GM08714 (cell line): ENCODE results near the gene DHRS12.
A peak's percentile ranks its signal among the peaks of the same experiment; 100 is the strongest.

Experiments
- H3K4me3 ChIP-seq: fragments of 200-500 bp; sonication (Bioruptor generic); 2 replicates; pipeline ENCODE4 v1.5.1; 2014; ENCODE audit warnings: mild to moderate bottlenecking, low read length, inconsistent platforms
- ZNF274 ChIP-seq: IDR thresholded peaks from 2 replicates; pipeline ENCODE4 v1.6.1; 2012; ENCODE audit warnings: mild to moderate bottlenecking, low read depth, low read length

Gene DHRS12

GRCh38 chr13:51805925-51806324 is 2.0 kb upstream of the DHRS12 start:
- no peak for TF ChIP-seq ZNF274
- H3K4me3 ChIP-seq = no peak overlapping the region

DNA sequence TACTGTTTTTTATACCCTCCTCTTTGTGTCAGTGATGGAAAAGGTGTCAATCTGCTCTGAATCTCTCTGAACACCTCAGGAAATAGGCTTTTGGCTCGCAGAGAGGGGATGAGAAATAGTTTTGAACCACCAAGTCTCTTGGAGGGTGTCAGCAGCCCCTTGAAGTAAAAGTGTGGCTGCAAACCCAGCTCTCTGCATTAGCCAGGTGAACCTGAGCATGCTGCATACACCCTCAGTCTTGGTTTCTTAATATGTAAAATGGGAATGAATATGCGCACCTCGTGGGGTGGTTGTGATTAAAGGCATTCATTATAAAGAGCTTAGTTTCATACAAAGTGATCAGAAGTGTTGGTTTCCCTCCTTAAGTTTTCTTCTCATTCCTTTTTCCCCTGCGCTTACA is 1.4 kb upstream of the DHRS12 start:
- H3K4me3 ChIP-seq = no peak overlapping the region
- no peak for TF ChIP-seq ZNF274

DNA sequence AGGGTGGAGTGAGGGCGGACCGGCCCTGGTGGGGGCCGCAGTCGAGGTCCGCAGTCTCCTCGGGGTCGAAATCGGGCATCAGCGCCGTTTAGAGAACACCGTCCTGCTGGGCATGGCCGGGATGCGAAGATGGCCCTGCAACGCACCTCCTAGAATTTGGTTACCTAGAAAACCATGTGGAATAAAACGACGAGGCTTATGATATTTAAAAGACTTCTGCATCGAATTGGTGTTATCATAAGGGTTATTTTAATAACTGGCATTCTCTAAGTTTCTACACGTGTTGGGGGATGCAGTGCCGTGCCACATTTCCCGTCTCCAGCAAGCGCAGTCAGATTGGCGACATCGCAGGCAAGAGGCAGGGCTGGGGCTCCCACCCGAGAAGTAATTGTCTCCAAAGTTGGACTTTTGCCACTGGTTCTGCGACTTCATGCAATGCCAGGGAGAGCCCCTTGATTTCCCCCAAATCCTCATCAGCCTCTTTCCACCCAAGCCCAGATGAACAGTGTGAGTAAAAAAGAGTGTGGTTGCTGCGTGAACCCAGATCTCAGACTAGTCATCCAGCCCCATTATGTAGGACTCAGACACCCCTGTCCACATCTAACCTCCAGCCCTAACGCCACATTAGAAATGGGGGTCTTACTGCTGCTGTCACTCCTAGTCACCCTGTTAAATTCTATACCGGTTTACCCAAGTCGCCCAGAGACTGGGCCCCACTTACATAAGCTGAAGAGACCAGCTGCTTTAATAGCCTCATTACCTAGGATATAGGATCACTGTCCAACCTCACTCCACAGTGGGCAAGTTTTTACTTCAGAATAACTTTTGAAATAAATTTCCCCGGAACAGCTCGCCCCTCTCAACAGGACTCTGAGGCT is 571 bp upstream of the DHRS12 start:
- TF ChIP-seq ZNF274 = no peak
- peak overlapping the region; percentile 79 for H3K4me3 ChIP-seq

- peak overlapping the region; percentile 79; the same call in 1 of the 2 replicates for H3K4me3 ChIP-seq
- no peak for TF ChIP-seq ZNF274
Observed at GRCh38 chr13:51802631-51803418, 1.1 kb downstream of the DHRS12 start.

- H3K4me3 ChIP-seq = no peak overlapping the region
- TF ChIP-seq ZNF274 = no peak
Observed at GRCh38 chr13:51801631-51802099, 2.3 kb downstream of the DHRS12 start.

GRCh38 chr13:51800486-51800885 is 3.5 kb downstream of the DHRS12 start:
- TF ChIP-seq ZNF274 = no peak
- no peak overlapping the region for H3K4me3 ChIP-seq

DNA sequence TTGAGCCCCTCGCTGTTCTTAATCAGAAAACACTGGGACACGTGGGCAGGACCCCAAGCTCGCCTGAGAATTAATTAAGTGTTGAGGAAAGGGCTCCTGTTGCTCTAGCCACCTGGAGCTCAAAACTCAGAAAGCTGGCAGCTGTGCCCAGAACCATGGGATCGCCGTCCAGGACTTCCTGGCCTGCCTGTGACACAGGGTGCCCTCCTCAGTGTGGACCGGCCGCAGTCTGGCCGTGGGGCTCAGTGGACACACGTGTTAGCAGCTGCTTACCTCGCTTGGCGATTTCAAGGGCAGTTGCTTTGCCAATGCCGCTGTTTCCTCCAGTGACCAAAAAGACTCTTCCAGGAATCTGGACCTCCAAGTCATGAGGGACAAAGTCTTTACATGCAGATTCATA is 4.7 kb downstream of the DHRS12 start:
- no peak for TF ChIP-seq ZNF274
- no peak overlapping the region for H3K4me3 ChIP-seq

DNA sequence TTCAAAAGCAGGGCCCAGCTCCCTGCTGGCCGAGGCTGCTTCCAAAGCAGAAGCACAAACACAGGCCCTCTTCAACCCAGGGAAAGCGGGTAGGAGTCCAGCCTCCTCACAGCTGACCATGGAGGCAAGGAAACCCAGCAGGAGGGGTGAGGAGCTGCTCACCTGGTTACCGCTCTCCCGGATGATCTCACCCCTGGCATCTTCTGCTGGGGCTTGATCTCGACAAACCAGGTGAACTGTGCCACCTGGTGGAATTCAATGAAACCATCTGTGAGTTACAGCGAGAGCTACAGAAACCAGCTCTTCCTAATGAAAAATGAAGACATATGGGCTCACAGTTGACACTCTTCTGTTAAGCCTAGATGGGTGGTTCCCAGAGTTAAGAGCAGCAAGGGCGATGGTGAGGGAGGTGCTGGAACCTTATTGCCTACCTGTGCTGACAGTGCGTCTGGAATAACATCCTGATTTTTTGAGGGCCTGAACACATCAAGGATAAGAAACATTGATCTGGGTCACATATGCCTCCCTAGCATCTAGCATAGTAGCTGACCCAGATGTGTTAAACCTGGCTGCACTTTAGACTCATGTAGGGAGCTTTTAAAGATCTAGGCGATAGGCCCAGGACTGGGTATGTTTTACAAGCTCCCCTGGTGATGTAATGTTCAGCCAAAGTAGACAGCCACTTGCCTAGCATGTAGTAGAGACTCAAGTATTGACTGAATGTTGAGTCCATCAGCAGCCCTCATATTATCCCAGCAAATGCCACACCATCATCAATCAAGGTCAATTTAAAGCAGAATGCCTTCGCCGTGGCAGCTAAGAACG is 6.1 kb downstream of the DHRS12 start:
- no peak overlapping the region for H3K4me3 ChIP-seq
- TF ChIP-seq ZNF274 = no peak

DNA sequence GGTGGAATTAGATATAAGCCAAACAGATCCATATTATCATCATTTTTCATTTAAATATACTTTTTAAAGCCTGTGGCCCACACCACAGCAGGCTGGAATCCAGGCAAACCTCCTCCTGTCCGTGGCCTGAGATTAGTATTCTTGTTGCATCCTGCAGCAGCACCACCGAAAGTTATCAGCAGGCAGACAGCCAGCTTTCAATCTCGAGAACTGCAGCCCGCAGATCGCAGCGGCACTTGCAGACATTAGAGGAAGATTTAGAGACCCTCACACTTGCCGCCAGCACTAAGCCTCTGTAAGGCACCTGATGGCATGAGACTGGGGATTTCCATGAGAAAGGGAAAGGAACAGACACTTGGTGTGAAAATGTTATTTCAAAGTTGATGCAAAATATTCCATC is 7.4 kb downstream of the DHRS12 start:
- TF ChIP-seq ZNF274 = no peak
- H3K4me3 ChIP-seq = no peak overlapping the region

- TF ChIP-seq ZNF274 = no peak
- no peak overlapping the region for H3K4me3 ChIP-seq
Observed at GRCh38 chr13:51795419-51795818, 8.5 kb downstream of the DHRS12 start.

DNA sequence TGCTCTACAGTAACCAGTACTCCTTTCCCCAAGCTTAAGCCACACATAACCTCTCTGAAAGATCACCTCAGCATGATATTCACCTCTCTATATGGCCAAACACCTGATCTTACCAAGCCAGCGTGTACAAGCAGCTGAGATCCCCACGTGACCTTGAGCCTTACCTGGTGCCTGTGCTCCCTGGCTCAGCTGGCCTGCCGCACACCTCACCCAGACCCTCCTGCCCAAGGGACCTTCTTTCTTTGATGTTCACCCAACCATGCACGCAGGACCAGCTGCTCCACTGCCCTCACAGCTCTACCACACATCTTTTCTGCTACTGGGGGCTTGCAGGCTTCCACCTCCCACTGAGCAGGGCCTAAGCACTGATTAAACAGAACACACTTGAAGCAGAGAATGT is 9.0 kb downstream of the DHRS12 start:
- TF ChIP-seq ZNF274 = no peak
- H3K4me3 ChIP-seq = no peak overlapping the region

GRCh38 chr13:51793570-51794271 is 10.2 kb downstream of the DHRS12 start:
- TF ChIP-seq ZNF274 = no peak
- H3K4me3 ChIP-seq = no peak overlapping the region; the same call in 1 of the 2 replicates

GRCh38 chr13:51786425-51787265 is 17.3 kb downstream of the DHRS12 start:
- no peak overlapping the region for H3K4me3 ChIP-seq
- TF ChIP-seq ZNF274 = no peak
